ENCODE measurements around the gene INSC.
A peak's percentile ranks its signal among the peaks of the same experiment; 100 is the strongest.

Gene INSC

GRCh38 chr11:15228331-15228849 is 113.7 kb downstream of the INSC start:
- no peak for DNase-seq

- no peak for DNase-seq
These were observed 114.3 kb downstream of the INSC start for GRCh38 chr11:15229069-15229468.

GRCh38 chr11:15232496-15232895 is 117.8 kb downstream of the INSC start:
- no peak for DNase-seq

GRCh38 chr11:15233371-15234165 is 118.8 kb downstream of the INSC start:
- DNase-seq = no peak

GRCh38 chr11:15234796-15235195 is 120.1 kb downstream of the INSC start:
- peak; percentile 5 for DNase-seq

- no peak for DNase-seq
These were observed 121.8 kb downstream of the INSC start for GRCh38 chr11:15236559-15236958.

- no peak for DNase-seq
These were observed 124.1 kb downstream of the INSC start for GRCh38 chr11:15238856-15239255.

- DNase-seq = no peak
These were observed 134.0 kb downstream of the INSC start for GRCh38 chr11:15248749-15249148.

- no peak for DNase-seq
These were observed 143.9 kb downstream of the INSC start for GRCh38 chr11:15258433-15259165.

GRCh38 chr11:15266999-15267398 is 152.3 kb downstream of the INSC start:
- DNase-seq = no peak

GRCh38 chr11:15268598-15268997 is 153.9 kb downstream of the INSC start:
- DNase-seq = no peak

- DNase-seq = no peak
These were observed 160.4 kb downstream of the INSC start for GRCh38 chr11:15275141-15275540.

- DNase-seq = no peak
These were observed 161.9 kb downstream of the INSC start for GRCh38 chr11:15276621-15277020.

- DNase-seq = no peak
These were observed 163.4 kb downstream of the INSC start for GRCh38 chr11:15278128-15278527.

- no peak for DNase-seq
These were observed 165.7 kb downstream of the INSC start for GRCh38 chr11:15280393-15280792.

GRCh38 chr11:15282754-15283153 is 168.0 kb downstream of the INSC start:
- no peak for DNase-seq

GRCh38 chr11:15286465-15286864 is 171.7 kb downstream of the INSC start:
- no peak for DNase-seq

- DNase-seq = no peak
These were observed 174.1 kb downstream of the INSC start for GRCh38 chr11:15288863-15289262.

GRCh38 chr11:15289723-15290122 is 175.0 kb downstream of the INSC start:
- no peak for DNase-seq

- no peak for DNase-seq
These were observed 177.2 kb downstream of the INSC start for GRCh38 chr11:15291885-15292284.

GRCh38 chr11:15293975-15294620 is 179.4 kb downstream of the INSC start:
- no peak for DNase-seq

- no peak for DNase-seq
These were observed 181.0 kb downstream of the INSC start for GRCh38 chr11:15295695-15296094.
